ENCODE results near the gene LONP2. TPM values are rescaled to one million over a fixed set of nuclear protein-coding genes. Genes with fewer than 3 reads are reported as not detected.
"Not testable (repeated sequence)": the region's sequence is repeated elsewhere in the genome, so short reads cannot be mapped to it uniquely, and the experiment has no call there.

Gene LONP2
- total RNA-seq, 4 donors from 2014 or later, result 28.2 to 88.9 (median 64.3) TPM

DNA sequence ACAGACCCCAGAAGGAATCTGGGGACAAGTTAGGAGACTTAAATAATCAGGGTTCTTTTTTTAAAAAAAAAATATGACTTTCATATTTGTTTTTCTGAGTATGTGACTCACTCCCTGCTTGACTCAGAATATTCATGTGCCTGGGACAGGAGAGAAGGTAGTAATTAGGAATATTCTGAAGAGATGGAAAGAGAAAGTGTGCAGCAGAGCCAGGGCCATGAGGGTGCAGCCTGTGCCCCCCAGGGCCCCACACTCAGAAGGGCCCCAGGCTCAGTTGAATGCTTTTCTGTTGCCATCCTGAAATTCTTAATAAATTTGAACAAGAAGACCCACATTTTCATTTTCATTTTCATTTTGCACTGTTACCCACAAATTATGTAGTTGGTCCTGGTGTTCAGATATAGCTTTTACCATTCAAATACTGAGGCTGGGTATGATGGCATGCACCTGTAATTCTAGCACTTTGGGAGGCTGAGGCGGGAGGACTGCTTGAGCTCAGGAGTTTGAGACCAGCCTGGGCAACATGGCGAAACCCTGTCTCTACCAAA is 11.5 kb upstream of the LONP2 start:
- Histone ChIP-seq H3K4me1 (no peaks in the 10 kb centered on the region), H3K27ac (no peak overlapping the region), H3K27me3 (no peaks in the 10 kb centered on the region), H3K36me3 (no peaks in the 10 kb centered on the region), H3K9me3 (no peaks in the 10 kb centered on the region), H3K4me3 (no peak overlapping the region)
- TF ChIP-seq POLR2A (IDR thresholded peaks at IDR 0.05), result no peak
- TF ChIP-seq, protein P1, sequence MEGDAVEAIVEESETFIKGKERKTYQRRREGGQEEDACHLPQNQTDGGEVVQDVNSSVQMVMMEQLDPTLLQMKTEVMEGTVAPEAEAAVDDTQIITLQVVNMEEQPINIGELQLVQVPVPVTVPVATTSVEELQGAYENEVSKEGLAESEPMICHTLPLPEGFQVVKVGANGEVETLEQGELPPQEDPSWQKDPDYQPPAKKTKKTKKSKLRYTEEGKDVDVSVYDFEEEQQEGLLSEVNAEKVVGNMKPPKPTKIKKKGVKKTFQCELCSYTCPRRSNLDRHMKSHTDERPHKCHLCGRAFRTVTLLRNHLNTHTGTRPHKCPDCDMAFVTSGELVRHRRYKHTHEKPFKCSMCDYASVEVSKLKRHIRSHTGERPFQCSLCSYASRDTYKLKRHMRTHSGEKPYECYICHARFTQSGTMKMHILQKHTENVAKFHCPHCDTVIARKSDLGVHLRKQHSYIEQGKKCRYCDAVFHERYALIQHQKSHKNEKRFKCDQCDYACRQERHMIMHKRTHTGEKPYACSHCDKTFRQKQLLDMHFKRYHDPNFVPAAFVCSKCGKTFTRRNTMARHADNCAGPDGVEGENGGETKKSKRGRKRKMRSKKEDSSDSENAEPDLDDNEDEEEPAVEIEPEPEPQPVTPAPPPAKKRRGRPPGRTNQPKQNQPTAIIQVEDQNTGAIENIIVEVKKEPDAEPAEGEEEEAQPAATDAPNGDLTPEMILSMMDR (IDR thresholded peaks at IDR 0.05), result no peak
- no peak for DNase-seq
- intact Hi-C loops (cut with DNase I; ENCODE audit: low total_unique reads), result no loop called here

DNA sequence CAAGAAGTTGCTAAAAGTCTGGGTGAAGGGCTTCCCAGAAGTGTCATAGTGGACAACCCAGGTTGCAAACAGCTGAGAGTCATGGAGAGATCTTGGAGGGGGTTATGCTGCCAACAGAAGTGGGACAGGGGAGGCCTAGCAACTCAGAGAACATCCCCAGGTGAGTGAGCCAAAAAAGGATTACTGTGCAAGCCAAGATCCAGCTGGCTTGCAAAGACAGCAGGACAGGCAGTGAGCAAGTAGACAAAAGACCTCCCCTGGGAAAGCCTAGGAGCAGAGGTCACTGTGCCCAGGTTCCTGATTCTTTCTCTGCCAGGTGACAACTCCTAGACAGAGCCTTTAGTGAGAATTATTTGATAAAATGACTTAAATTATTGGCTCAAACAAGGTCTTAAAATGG is 9.5 kb upstream of the LONP2 start:
- no peaks in the 10 kb centered on the region for H3K36me3 ChIP-seq
- DNase-seq, result no peak
- H3K27me3 ChIP-seq, result no peaks in the 10 kb centered on the region
- H3K4me3 ChIP-seq, result no peak overlapping the region
- no peaks in the 10 kb centered on the region for H3K4me1 ChIP-seq
- TF ChIP-seq, protein P1 (IDR thresholded peaks at IDR 0.05), result no peak
- TF ChIP-seq POLR2A (IDR thresholded peaks at IDR 0.05), result no peak
- H3K27ac ChIP-seq, result no peak overlapping the region
- H3K9me3 ChIP-seq, result no peaks in the 10 kb centered on the region
- intact Hi-C loops (cut with DNase I; ENCODE audit: low total_unique reads), result no loop called here

DNA sequence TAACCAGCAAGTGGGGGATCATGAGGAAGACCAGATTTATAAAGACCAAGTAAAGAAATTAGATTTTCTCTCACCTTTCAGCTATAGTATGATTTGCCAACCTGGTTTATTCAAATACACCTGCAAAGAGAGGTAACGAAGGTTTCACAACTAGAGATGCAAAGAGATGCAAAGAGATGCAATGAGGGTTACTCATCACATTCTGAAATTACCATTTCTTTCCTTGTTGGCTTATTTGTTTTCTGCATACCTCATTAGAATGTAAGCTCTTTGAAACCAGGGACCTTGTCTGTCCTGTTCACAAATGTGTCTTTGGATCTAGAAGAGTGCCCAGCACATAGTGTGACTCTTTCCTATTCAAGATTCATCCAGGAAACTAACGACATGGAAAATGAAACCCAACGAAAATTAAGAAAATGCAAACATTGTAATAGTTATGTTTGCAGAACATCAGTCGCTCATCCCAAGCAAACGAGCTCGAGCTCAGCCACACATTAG is 9.0 kb upstream of the LONP2 start:
- H3K27ac ChIP-seq, result no peak overlapping the region
- TF ChIP-seq, protein P1 (IDR thresholded peaks at IDR 0.05), result no peak
- no peak for TF ChIP-seq POLR2A (IDR thresholded peaks at IDR 0.05)
- no peak overlapping the region for H3K4me3 ChIP-seq
- no peaks in the 10 kb centered on the region for H3K4me1 ChIP-seq
- no peaks in the 10 kb centered on the region for H3K27me3 ChIP-seq
- intact Hi-C loops (cut with DNase I; ENCODE audit: low total_unique reads), result no loop called here
- no peak for DNase-seq
- H3K36me3 ChIP-seq, result no peaks in the 10 kb centered on the region
- no peaks in the 10 kb centered on the region for H3K9me3 ChIP-seq

DNA sequence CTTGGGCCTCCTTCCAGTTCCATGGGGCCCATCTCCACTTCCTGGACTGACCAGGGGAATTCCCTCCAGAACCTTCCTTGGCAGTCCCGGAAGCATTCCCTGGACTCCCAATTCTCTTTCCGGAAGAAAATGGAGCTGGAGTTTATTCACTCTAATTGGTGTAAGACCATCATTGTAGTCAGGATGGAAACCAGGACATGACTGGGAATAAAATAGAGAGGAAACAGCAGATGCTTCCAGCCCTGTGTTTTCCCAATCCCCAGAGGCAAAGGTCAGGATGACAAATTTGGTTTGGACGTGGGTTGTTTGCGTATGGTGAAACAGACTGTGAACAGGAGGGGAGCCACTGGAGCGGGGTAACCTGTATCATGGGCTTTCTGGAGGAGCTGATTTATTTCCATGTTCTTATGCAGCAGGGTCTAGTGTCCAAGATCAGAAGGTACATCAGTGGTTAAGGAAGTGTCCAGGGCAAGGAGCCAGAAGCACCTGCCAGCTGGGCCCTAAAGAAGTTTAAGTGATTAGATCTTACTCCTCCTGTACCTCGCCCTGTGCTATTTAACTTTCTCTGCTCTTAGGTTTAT is 8.5 kb upstream of the LONP2 start:
- Histone ChIP-seq H3K4me3 (no peak overlapping the region), H3K4me1 (no peaks in the 10 kb centered on the region), H3K27me3 (no peaks in the 10 kb centered on the region), H3K27ac (no peak overlapping the region), H3K9me3 (no peaks in the 10 kb centered on the region), H3K36me3 (no peaks in the 10 kb centered on the region)
- intact Hi-C loops (cut with DNase I; ENCODE audit: low total_unique reads), result no loop called here
- no peak for TF ChIP-seq POLR2A (IDR thresholded peaks at IDR 0.05)
- TF ChIP-seq, protein P1 (IDR thresholded peaks at IDR 0.05), result no peak
- no peak for DNase-seq

DNA sequence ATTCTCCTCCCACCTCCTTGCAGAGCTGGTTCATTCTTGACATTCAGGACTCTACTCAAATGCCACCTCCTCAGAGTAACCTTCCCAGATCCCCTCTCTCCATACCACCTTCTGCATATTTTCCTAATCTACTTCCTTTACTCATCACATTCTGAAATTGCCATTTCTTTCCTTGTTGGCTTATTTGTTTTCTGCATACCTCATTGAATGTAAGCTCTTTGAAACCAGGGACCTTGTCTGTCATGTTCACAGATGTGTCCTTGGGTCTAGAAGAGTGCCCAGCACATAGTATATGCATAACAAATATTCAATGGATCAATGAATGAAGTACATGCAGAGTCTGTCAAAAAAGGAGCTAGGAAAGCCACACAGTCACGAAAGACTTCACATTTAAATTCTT is 7.8 kb upstream of the LONP2 start:
- no peak overlapping the region for H3K27ac ChIP-seq
- no peaks in the 10 kb centered on the region for H3K36me3 ChIP-seq
- intact Hi-C loops (cut with DNase I; ENCODE audit: low total_unique reads), result no loop called here
- no peaks in the 10 kb centered on the region for H3K27me3 ChIP-seq
- no peak for DNase-seq
- H3K9me3 ChIP-seq, result no peaks in the 10 kb centered on the region
- TF ChIP-seq, protein P1 (IDR thresholded peaks at IDR 0.05), result no peak
- no peak for TF ChIP-seq POLR2A (IDR thresholded peaks at IDR 0.05)
- H3K4me3 ChIP-seq, result no peak overlapping the region
- H3K4me1 ChIP-seq, result no peaks in the 10 kb centered on the region

DNA sequence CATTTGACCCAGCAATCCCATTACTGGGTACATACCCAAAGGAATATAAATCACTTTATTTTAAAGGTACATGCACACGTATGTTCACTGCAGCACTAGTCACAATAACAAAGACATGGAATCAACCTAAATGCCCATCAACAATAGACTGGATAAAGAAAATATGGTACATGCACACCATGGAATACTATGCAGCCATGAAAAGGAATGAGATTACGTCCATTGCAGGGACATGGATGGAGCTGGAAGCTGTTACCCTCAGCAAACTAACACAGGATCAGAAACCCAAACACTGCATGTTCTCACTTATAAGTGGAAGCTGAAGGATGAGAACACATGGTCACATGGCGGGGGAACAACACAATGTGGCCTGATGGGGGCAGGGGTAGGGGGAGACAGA is 4.0 kb upstream of the LONP2 start:
- H3K27me3 ChIP-seq; H3K4me3 ChIP-seq; DNase-seq; H3K9me3 ChIP-seq; H3K36me3 ChIP-seq; intact Hi-C loops (cut with DNase I; ENCODE audit: low total_unique reads); H3K27ac ChIP-seq; H3K4me1 ChIP-seq: not testable (repeated sequence)
